Cardiac fibroblast (primary cell): Measurements from ENCODE around the gene HS3ST3B1.
A peak's percentile ranks its signal among the peaks of the same experiment; 100 is the strongest.

ENCODE experiments used
- DNase-seq, 2 donors: peaks; one replicate each; pipeline versions ENCODE4 v3.0.0 to v3.0.0-alpha.2; 2010; ENCODE audit warnings: low read depth in 2 of 2
- H3K4me3 ChIP-seq, 2 donors: replicated peaks in 1 of 2; 1 replicate in 1 of 2; 2 replicates in 1 of 2; pipeline ENCODE4 v1.5.1; 2011; ENCODE audit warnings: low read depth in 2 of 2, low read length in 2 of 2, mild to moderate bottlenecking in 2 of 2, moderate library complexity in 1 of 2
- CTCF ChIP-seq: IDR thresholded peaks from one replicate; pipeline ENCODE4 v1.5.1; 2011; ENCODE audit warnings: low read depth, mild to moderate bottlenecking, low read length, inconsistent platforms

HS3ST3B1 gene

GRCh38 chr17:14336418-14336817 is 35.5 kb downstream of the HS3ST3B1 start:
- TF ChIP-seq CTCF, result no peak
- H3K4me3 ChIP-seq, result no peak overlapping the region
- no peak for DNase-seq

DNA sequence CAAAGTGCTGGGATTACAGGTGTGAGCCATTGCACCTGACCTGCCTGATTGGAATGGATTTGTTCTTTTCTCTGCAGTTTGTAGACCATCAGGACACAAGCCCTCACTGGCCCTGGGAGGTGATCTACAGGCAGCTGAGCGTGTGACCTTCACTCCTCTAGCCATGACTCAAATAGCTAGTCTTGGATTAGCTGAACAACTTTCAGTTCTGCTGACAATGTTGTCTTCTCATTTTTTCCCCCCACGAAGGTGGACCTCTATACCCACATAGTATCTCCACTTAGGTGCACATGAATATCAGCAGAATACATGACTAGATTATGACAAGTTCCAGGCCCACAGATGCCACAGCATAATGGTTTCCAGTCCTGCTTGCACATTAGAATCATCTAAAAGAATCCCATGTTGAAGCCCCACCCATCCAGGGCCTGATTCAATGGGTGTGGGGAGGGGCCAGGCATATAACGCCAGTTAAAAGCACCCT is 36.8 kb downstream of the HS3ST3B1 start:
- no peak for TF ChIP-seq CTCF
- no peak overlapping the region for H3K4me3 ChIP-seq
- no peak for DNase-seq

DNA sequence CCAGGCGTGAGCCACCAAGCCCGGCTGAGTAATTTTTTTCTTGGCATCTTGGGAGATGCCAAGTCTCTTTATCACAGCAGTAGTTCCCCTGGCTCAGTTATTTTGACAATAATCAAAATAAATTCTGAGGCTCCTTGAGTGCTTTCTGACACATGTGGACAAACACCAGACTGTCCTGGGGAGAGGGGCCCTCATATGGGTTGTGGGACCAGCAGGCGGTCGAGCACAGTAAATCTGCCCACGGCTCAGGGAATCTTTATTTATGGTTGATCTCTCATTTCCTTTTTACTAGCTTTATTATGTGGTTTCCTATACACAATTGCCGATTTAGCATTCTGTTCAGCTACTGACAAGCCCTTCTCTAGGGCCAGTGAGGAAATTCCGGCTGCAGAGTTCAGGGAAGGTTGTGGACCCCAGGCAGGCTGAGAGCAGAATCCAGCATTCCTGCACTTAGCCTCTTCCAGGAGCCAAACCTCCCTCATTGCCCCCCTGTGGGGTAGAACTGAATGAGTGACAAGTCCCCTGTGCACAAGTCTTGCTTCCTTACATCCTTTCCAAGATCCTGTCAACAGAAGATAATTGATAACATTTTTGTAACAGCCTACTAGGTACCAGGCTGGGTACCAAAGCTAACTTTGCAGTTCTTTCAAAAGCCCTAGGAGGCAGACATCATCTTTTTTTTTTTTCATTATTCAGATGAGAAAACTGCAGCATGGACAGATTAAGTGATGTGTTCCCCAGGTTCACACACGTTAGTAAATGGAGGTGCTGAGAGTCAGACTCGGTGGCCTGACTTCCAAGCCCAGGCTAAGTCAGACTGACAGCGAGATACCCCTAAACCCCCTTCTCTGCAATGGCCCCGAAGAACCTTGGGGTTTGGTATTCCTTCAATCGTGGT is 40.2 kb downstream of the HS3ST3B1 start:
- no peak for TF ChIP-seq CTCF
- H3K4me3 ChIP-seq, result no peak overlapping the region
- peak in 1 of 2 donors; percentile 40 for DNase-seq

DNA sequence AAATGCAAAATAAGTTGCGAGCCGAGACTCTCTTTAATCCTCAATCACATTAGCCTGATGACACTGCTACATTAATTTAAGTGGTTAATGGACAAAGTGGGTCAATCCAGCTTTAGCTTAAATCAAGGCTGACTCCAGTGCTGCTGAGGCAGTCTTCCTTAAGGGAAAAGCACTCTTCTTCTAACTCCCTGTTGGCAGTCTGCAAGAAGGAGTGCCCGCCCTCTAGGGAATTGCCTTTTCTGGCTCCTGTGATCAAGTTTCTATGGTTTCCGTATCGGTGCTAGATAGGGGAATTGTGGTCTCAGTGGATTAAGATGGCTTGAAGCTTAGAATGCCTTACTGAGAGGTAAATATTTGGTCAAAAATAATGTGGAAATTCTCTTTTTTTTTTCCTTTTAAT is 41.0 kb downstream of the HS3ST3B1 start:
- TF ChIP-seq CTCF, result no peak
- H3K4me3 ChIP-seq, result no peak overlapping the region
- DNase-seq, result peak in 1 of 2 donors; percentile 52

- TF ChIP-seq CTCF, result no peak
These were observed 45.9 kb downstream of the HS3ST3B1 start for GRCh38 chr17:14346801-14347200.

DNA sequence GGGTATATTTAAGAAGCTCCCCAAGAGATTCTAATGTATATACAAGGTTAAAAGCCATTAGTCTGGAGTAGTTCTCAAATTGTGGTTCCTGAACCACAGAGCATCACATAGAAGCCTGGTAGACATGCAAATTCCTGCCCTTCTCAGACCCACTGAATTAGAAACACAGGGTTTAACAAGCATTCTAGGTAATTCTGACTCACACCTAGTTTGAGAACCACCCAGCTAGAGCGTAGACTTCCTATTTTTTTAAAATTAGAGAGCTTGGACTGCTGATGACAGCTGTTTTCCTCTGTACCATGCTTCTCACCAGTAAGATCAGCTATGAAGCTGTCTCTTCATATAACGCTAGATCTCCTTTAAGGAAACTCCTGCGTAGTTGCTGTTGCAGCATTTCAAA is 50.6 kb downstream of the HS3ST3B1 start:
- H3K4me3 ChIP-seq, result no peak overlapping the region
- DNase-seq, result peak in 1 of 2 donors; percentile 52
- TF ChIP-seq CTCF, result no peak

More at GRCh38 chr17:14346801-14347200, 45.9 kb downstream of the HS3ST3B1 start:
- H3K4me3 ChIP-seq, result no peak overlapping the region
- no peak for DNase-seq
